Parathyroid adenoma (tissue), 2 donors: Measurements from ENCODE around the gene MTTP.

Source experiments
- H2AFZ ChIP-seq: fragments of 300-600 bp; sonication (generic); one replicate; pipeline ENCODE4 v1.7.0; 2017; ENCODE audit warnings: antibody characterized with exemption, mild to moderate bottlenecking
- H3K27ac ChIP-seq: fragments of 300-600 bp; sonication (generic); one replicate; pipeline ENCODE4 v1.7.0; 2017
- H3K27me3 ChIP-seq: fragments of 300-600 bp; sonication (generic); one replicate; pipeline ENCODE4 v1.7.0; 2017; ENCODE audit warnings: low read length; ENCODE audit not compliant: control insufficient read depth, insufficient read depth
- H3K36me3 ChIP-seq: fragments of 300-600 bp; sonication (generic); one replicate; pipeline ENCODE4 v1.7.0; 2017; ENCODE audit warnings: low read length; ENCODE audit not compliant: control insufficient read depth, insufficient read depth
- H3K4me1 ChIP-seq: fragments of 300-600 bp; sonication (generic); one replicate; pipeline ENCODE4 v1.7.0; 2017; ENCODE audit warnings: control low read depth
- H3K4me2 ChIP-seq: fragments of 300-600 bp; sonication (generic); one replicate; pipeline ENCODE4 v1.7.0; 2017; ENCODE audit warnings: low read length
- H3K4me3 ChIP-seq: fragments of 300-600 bp; sonication (generic); one replicate; pipeline ENCODE4 v1.7.0; 2017; ENCODE audit warnings: low read depth, low read length
- H3K79me2 ChIP-seq: fragments of 300-600 bp; sonication (generic); one replicate; pipeline ENCODE4 v1.7.0; 2017; ENCODE audit warnings: control low read depth
- H3K9ac ChIP-seq: fragments of 300-600 bp; sonication (generic); one replicate; pipeline ENCODE4 v1.7.0; 2017; ENCODE audit warnings: mild to moderate bottlenecking
- H3K9me3 ChIP-seq: fragments of 300-600 bp; sonication (generic); one replicate; pipeline ENCODE4 v1.7.0; 2017; ENCODE audit warnings: low read length; ENCODE audit not compliant: control insufficient read depth
- CTCF ChIP-seq: fragments of 300-600 bp; sonication (generic); IDR thresholded peaks from one replicate; pipeline ENCODE4 v1.7.0; 2017; ENCODE audit warnings: antibody characterized with exemption, mild to moderate bottlenecking
- donor health status: primary hyperparathyroidism.

The MTTP gene

GRCh38 chr4:99648321-99648720 lies 73.7 kb downstream of the MTTP start:
- H3K9ac ChIP-seq: no peak overlapping the region
- no peak for TF ChIP-seq CTCF
- no peak overlapping the region for H3K4me3 ChIP-seq
- H3K36me3 ChIP-seq: no peaks in the 10 kb centered on the region
- no peaks in the 10 kb centered on the region for H3K27me3 ChIP-seq
- no peak overlapping the region for H2AFZ ChIP-seq
- no peaks in the 10 kb centered on the region for H3K79me2 ChIP-seq
- H3K4me1 ChIP-seq: no peaks in the 10 kb centered on the region
- H3K9me3 ChIP-seq: no peaks in the 10 kb centered on the region
- no peak overlapping the region for H3K27ac ChIP-seq
- no peak overlapping the region for H3K4me2 ChIP-seq

GRCh38 chr4:99649208-99649607 lies 74.6 kb downstream of the MTTP start:
- no peaks in the 10 kb centered on the region for H3K27me3 ChIP-seq
- no peak overlapping the region for H3K4me3 ChIP-seq
- H3K9me3 ChIP-seq: no peaks in the 10 kb centered on the region
- H3K36me3 ChIP-seq: no peaks in the 10 kb centered on the region
- H3K27ac ChIP-seq: no peak overlapping the region
- H3K79me2 ChIP-seq: no peaks in the 10 kb centered on the region
- no peak overlapping the region for H3K4me2 ChIP-seq
- no peak overlapping the region for H3K9ac ChIP-seq
- TF ChIP-seq CTCF: no peak
- no peak overlapping the region for H2AFZ ChIP-seq
- H3K4me1 ChIP-seq: no peaks in the 10 kb centered on the region

- Histone ChIP-seq H3K4me2 (no peak overlapping the region), H3K9me3 (no peaks in the 10 kb centered on the region), H3K27me3 (no peaks in the 10 kb centered on the region), H3K36me3 (no peaks in the 10 kb centered on the region), H3K9ac (no peak overlapping the region), H3K27ac (no peak overlapping the region), H3K79me2 (no peaks in the 10 kb centered on the region), H3K4me3 (no peak overlapping the region), H3K4me1 (no peaks in the 10 kb centered on the region), H2AFZ (no peak overlapping the region)
- TF ChIP-seq CTCF: no peak
Measured at GRCh38 chr4:99649778-99650177, 75.2 kb downstream of the MTTP start.

GRCh38 chr4:99651016-99651769 lies 76.6 kb downstream of the MTTP start:
- no peak overlapping the region for H3K9ac ChIP-seq
- H3K4me1 ChIP-seq: no peaks in the 10 kb centered on the region
- H3K27me3 ChIP-seq: no peaks in the 10 kb centered on the region

More at GRCh38 chr4:99651016-99651769, 76.6 kb downstream of the MTTP start:
- Histone ChIP-seq H2AFZ (no peak overlapping the region), H3K4me2 (no peak overlapping the region), H3K36me3 (no peaks in the 10 kb centered on the region), H3K79me2 (no peaks in the 10 kb centered on the region), H3K4me3 (no peak overlapping the region), H3K27ac (no peak overlapping the region), H3K9me3 (no peaks in the 10 kb centered on the region)
- TF ChIP-seq CTCF: no peak
